ENCODE measurements around the gene UBL7. TPM values are rescaled to one million over a fixed set of nuclear protein-coding genes. Genes with fewer than 3 reads are reported as not detected.

Gene UBL7
- total and polyA plus RNA-seq, 2 of the 8 experiments (the other 6 are each of a cell fraction or from before 2014, with no cell fraction given) = 71.5 to 183 TPM

DNA sequence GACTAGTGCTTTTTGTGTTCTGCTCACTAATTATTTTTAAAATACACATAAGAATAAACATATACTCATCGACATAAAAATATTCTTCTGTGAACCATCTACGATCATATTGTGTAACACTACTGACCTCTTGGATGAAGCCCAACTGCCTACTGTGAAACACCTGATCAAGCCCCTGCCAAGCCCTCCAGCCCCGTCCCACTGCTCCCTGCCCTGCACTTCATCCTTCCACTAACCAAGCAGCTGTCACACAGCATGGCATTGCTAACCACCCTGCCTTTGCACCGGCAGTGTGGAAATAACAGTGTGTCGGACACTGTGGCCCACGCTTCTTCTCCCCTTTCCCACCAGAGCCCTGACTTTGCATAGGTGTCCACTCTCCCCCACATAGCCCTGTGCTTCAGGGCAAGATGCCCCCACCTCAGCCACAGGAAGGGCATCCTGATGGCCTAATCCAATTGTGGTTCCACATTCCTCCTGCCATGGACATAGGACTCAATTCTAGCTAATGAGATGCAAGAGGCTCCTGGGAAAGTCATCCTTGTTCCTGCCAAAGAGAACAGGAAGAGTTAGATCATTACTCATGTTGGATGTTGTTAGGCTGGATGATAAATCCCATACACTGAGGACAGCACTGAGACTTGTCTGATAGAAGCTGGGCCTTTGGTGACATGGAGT, 45.0 kb upstream of the UBL7 start:
- H4K20me1 ChIP-seq (replicated peaks in 1 of 2; ENCODE audit: control insufficient read depth in 1 of 2, insufficient read depth in 2 of 2, low read length in 2 of 2) = no peaks in the 10 kb centered on the region
- WGBS, 2 experiments (ENCODE audit: extremely low coverage in 1 of 2, insufficient coverage in 1 of 2, insufficient read length in 1 of 2, insufficient replicate concordance in 2 of 2, low coverage in 1 of 2, low lambda C conversion rate in 2 of 2, missing lambda C conversion rate in 1 of 2) = 90% methylated on average over 6 of the region's 6 CpGs; no CpG with 5 or more reads in 1 of the 2 experiments
- H3K9ac ChIP-seq (replicated peaks in 1 of 4; ENCODE audit: extremely low read depth in 1 of 4, low read depth in 3 of 4, low read length in 3 of 4) = no peak overlapping the region
- H3K23ac ChIP-seq (ENCODE audit: insufficient read length) = no peak overlapping the region
- no peaks in the 10 kb centered on the region for H3K79me1 ChIP-seq (ENCODE audit: low read depth, low read length)
- no peak overlapping the region for H4K91ac ChIP-seq (replicated peaks; ENCODE audit: insufficient read length, low read length)
- no peaks in the 10 kb centered on the region for H3K9me3 ChIP-seq (ENCODE audit: insufficient read depth in 2 of 2, low read depth in 1 of 2, low read length in 1 of 2)
- H3K23me2 ChIP-seq (ENCODE audit: low read depth, low read length) = no peaks in the 10 kb centered on the region
- H3K56ac ChIP-seq (replicated peaks; ENCODE audit: insufficient read length, low read depth, low read length) = no peak overlapping the region
- H3K27me3 ChIP-seq (replicated peaks in 1 of 4; ENCODE audit: control insufficient read depth in 3 of 4, extremely low read depth in 1 of 4, insufficient read depth in 3 of 4, low read length in 3 of 4) = no peaks in the 10 kb centered on the region
- H4K8ac ChIP-seq (ENCODE audit: extremely low read depth, insufficient read depth, low read length) = no peak overlapping the region
- H3K14ac ChIP-seq (ENCODE audit: insufficient read length) = no peak overlapping the region
- no peak overlapping the region for H4K5ac ChIP-seq (ENCODE audit: insufficient read length, low read depth, low read length)
- H3K27ac ChIP-seq (ENCODE audit: low read depth, low read length) = no peak overlapping the region
- H2AFZ ChIP-seq (ENCODE audit: low read length) = no peak overlapping the region
- DNase-seq (ENCODE audit: low read depth in 1 of 2, low spot score in 2 of 2) (no peak), FAIRE-seq (no peak)
- H2BK15ac ChIP-seq (ENCODE audit: low read length) = no peak overlapping the region
- no peak overlapping the region for H2BK20ac ChIP-seq (ENCODE audit: low read length)
- H2BK5ac ChIP-seq (ENCODE audit: low read depth, low read length) = no peak overlapping the region; the same call in 1 of the 2 replicates
- H3K36me3 ChIP-seq (ENCODE audit: control insufficient read depth in 2 of 4, insufficient read depth in 4 of 4, low read length in 3 of 4) = no peaks in the 10 kb centered on the region
- H3K4ac ChIP-seq (replicated peaks; ENCODE audit: insufficient read length, low read depth, low read length) = no peak overlapping the region
- ChIA-PET CTCF (ENCODE audit: partially characterized antibody) (no interaction called here), POLR2A (ENCODE audit: partially characterized antibody) (interaction anchor here (1.1 to 1.4 kb wide), 2 partner anchors 16 to 35 kb away, joined by 3 to 4 read pairs; partner anchors contain the start of gene ARID3B)
- H3K4me2 ChIP-seq (ENCODE audit: insufficient read depth in 1 of 2, low read depth in 2 of 2, low read length in 2 of 2) = no peak overlapping the region
- H2BK120ac ChIP-seq (replicated peaks; ENCODE audit: low read depth, low read length) = no peak overlapping the region
- no peak overlapping the region for H3K18ac ChIP-seq (ENCODE audit: extremely low read depth, low read length)
- H3K79me2 ChIP-seq (ENCODE audit: control insufficient read depth in 1 of 2, insufficient read depth in 2 of 2, low read length in 2 of 2) = no peaks in the 10 kb centered on the region
- H3K4me3 ChIP-seq (ENCODE audit: extremely low read depth in 1 of 4, insufficient read depth in 2 of 4, low read depth in 3 of 4, low read length in 4 of 4) = no peak overlapping the region
- H2AK5ac ChIP-seq (ENCODE audit: low read depth, low read length) = no peak overlapping the region
- H2BK12ac ChIP-seq (ENCODE audit: low read depth, low read length) = no peak overlapping the region
- H3K4me1 ChIP-seq (replicated peaks in 1 of 4; ENCODE audit: control insufficient read depth in 3 of 4, insufficient read depth in 4 of 4, low read length in 3 of 4) = no peaks in the 10 kb centered on the region
- TF ChIP-seq, protein P1, sequence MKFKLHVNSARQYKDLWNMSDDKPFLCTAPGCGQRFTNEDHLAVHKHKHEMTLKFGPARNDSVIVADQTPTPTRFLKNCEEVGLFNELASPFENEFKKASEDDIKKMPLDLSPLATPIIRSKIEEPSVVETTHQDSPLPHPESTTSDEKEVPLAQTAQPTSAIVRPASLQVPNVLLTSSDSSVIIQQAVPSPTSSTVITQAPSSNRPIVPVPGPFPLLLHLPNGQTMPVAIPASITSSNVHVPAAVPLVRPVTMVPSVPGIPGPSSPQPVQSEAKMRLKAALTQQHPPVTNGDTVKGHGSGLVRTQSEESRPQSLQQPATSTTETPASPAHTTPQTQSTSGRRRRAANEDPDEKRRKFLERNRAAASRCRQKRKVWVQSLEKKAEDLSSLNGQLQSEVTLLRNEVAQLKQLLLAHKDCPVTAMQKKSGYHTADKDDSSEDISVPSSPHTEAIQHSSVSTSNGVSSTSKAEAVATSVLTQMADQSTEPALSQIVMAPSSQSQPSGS (IDR thresholded peaks at IDR 0.05; ENCODE audit: low read length) = no peak
- TF ChIP-seq PHF8 (conservative IDR thresholded peaks at IDR 0.05; ENCODE audit: low read depth, low read length) = no peak
- TF ChIP-seq POU5F1 (IDR thresholded peaks at IDR 0.05; ENCODE audit: low read depth, low read length) = no peak
- TF ChIP-seq NANOG (IDR thresholded peaks at IDR 0.05; ENCODE audit: insufficient read depth, low read depth, low read length, poor library complexity, severe bottlenecking) = no peak
- TF ChIP-seq MAFK (IDR thresholded peaks at IDR 0.05; ENCODE audit: low read depth, low read length) = no peak
- TF ChIP-seq, protein P2, sequence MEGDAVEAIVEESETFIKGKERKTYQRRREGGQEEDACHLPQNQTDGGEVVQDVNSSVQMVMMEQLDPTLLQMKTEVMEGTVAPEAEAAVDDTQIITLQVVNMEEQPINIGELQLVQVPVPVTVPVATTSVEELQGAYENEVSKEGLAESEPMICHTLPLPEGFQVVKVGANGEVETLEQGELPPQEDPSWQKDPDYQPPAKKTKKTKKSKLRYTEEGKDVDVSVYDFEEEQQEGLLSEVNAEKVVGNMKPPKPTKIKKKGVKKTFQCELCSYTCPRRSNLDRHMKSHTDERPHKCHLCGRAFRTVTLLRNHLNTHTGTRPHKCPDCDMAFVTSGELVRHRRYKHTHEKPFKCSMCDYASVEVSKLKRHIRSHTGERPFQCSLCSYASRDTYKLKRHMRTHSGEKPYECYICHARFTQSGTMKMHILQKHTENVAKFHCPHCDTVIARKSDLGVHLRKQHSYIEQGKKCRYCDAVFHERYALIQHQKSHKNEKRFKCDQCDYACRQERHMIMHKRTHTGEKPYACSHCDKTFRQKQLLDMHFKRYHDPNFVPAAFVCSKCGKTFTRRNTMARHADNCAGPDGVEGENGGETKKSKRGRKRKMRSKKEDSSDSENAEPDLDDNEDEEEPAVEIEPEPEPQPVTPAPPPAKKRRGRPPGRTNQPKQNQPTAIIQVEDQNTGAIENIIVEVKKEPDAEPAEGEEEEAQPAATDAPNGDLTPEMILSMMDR (IDR thresholded peaks at IDR 0.05; ENCODE audit: control extremely low read depth in 1 of 3, insufficient read depth in 1 of 3, low read depth in 1 of 3, low read length in 3 of 3) = no peak
- TF ChIP-seq RAD21 (IDR thresholded peaks at IDR 0.05 in 1 of 2, conservative IDR thresholded peaks at IDR 0.05 in 1 of 2; ENCODE audit: low read depth in 2 of 2, low read length in 2 of 2) = no peak

All from H1 (cell line).